SKM-1 (cell line): ENCODE results near the gene TWSG1.
"Not testable (repeated sequence)": the region's sequence is repeated elsewhere in the genome, so short reads cannot be mapped to it uniquely, and the experiment has no call there.

ENCODE experiments used
- DNase-seq: peaks from one replicate; lab custom pipeline; 2025; ENCODE audit not compliant: unreplicated experiment; lab: John Stamatoyannopoulos, UW

Gene TWSG1

DNA sequence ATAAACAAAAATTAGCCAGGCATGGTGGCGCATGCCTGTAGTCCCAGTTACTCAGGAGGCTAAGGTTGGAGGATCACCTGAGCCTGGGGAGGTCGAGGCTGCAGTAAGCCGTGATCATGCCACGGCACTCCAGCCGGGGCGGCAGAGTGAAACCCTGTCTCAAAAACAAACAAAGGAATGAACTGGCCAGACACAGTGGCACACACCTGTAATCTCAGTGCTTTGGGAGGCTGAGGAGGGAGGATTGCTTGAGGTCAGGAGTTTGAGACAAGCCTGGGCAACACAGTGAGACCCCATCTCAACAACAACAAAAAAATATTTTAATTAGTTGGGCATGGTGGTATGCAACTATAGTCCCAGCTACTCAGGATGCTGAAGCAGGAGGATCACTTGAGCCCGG lies 116.3 kb downstream of the TWSG1 start:
- DNase-seq: not testable (repeated sequence)
